Liver (tissue), 9 donors: Measurements from ENCODE around the gene CYP8B1. TPM values are rescaled to one million over a fixed set of nuclear protein-coding genes. Genes with fewer than 3 reads are reported as not detected.

ENCODE experiments used
- DNase-seq: peaks from one replicate; pipeline ENCODE4 v3.0.0-alpha.2; 2017; ENCODE audit warnings: low spot score
- H3K27ac ChIP-seq, 2 donors: one replicate each; pipeline ENCODE4 v1.7.0; 2013; ENCODE audit warnings: inconsistent platforms in 2 of 2, low read length in 2 of 2, control low read depth in 1 of 2, low read depth in 1 of 2, mild to moderate bottlenecking in 1 of 2
- H3K27me3 ChIP-seq, 4 donors: one replicate each; pipeline versions ENCODE4 v1.6.1 to v1.7.0; 2013; ENCODE audit warnings: low read length in 3 of 4, inconsistent platforms in 1 of 4, mild to moderate bottlenecking in 1 of 4, moderate library complexity in 1 of 4; ENCODE audit not compliant: control insufficient read depth in 4 of 4, insufficient read depth in 4 of 4
- H3K36me3 ChIP-seq, 4 donors: one replicate each; pipeline versions ENCODE4 v1.6.1 to v1.7.0; 2013; ENCODE audit warnings: low read length in 3 of 4, mild to moderate bottlenecking in 3 of 4, low read depth in 1 of 4, moderate library complexity in 1 of 4; ENCODE audit not compliant: control insufficient read depth in 4 of 4, insufficient read depth in 3 of 4
- H3K4me1 ChIP-seq, 4 donors: one replicate each; pipeline versions ENCODE4 v1.6.1 to v1.7.0; 2013; ENCODE audit warnings: low read length in 3 of 4, mild to moderate bottlenecking in 3 of 4, moderate library complexity in 1 of 4; ENCODE audit not compliant: control insufficient read depth in 4 of 4, insufficient read depth in 4 of 4
- H3K4me3 ChIP-seq, 3 donors: one replicate each; pipeline versions ENCODE4 v1.6.1 to v1.7.0; 2013; ENCODE audit warnings: low read length in 3 of 3, control low read depth in 1 of 3, low read depth in 1 of 3, mild to moderate bottlenecking in 1 of 3
- H3K9ac ChIP-seq, 2 donors: one replicate each; pipeline ENCODE4 v1.7.0; 2013; ENCODE audit warnings: low read length in 2 of 2, mild to moderate bottlenecking in 2 of 2, moderate library complexity in 2 of 2, control low read depth in 1 of 2, low read depth in 1 of 2
- H3K9me3 ChIP-seq, 4 donors: one replicate each; pipeline versions ENCODE4 v1.6.1 to v1.7.0; 2013; ENCODE audit warnings: low read length in 3 of 4; ENCODE audit not compliant: control insufficient read depth in 4 of 4
- EGR1 ChIP-seq, 2 donors: IDR thresholded peaks; 2 replicates each; pipeline ENCODE4 v1.6.1; 2016 to 2018; ENCODE audit warnings: antibody characterized with exemption in 2 of 2, low read depth in 2 of 2
- GABPA ChIP-seq, 2 donors: IDR thresholded peaks in 1 of 2; conservative IDR thresholded peaks in 1 of 2; 2 replicates each; pipeline ENCODE4 v1.6.1; 2016; ENCODE audit warnings: antibody characterized with exemption in 2 of 2, mild to moderate bottlenecking in 1 of 2, moderate library complexity in 1 of 2
- HNF4A ChIP-seq, 2 donors: conservative IDR thresholded peaks; 2 replicates each; pipeline ENCODE4 v1.6.1; 2016; ENCODE audit warnings: antibody characterized with exemption in 2 of 2, mild to moderate bottlenecking in 2 of 2
- JUND ChIP-seq, 2 donors: IDR thresholded peaks; 2 replicates each; pipeline ENCODE4 v1.6.1; 2016; ENCODE audit warnings: antibody characterized with exemption in 2 of 2
- NR2F2 ChIP-seq: IDR thresholded peaks from 2 replicates; pipeline ENCODE4 v1.6.1; 2016; ENCODE audit warnings: antibody characterized with exemption
- RAD21 ChIP-seq, 2 donors: IDR thresholded peaks; 2 replicates each; pipeline ENCODE4 v1.6.1; 2016; ENCODE audit warnings: antibody characterized with exemption in 2 of 2, mild to moderate bottlenecking in 2 of 2
- RXRA ChIP-seq, 2 donors: IDR thresholded peaks; 2 replicates each; pipeline ENCODE4 v1.6.1; 2017 to 2018; ENCODE audit warnings: antibody characterized with exemption in 2 of 2, mild to moderate bottlenecking in 1 of 2
- SP1 ChIP-seq: IDR thresholded peaks from 2 replicates; pipeline ENCODE4 v1.6.1; 2018; ENCODE audit warnings: antibody characterized with exemption, mild to moderate bottlenecking
- TAF1 ChIP-seq: conservative IDR thresholded peaks from 2 replicates; pipeline ENCODE4 v1.6.1; 2016; ENCODE audit warnings: antibody characterized with exemption, mild to moderate bottlenecking
- YY1 ChIP-seq: IDR thresholded peaks from 2 replicates; pipeline ENCODE4 v1.6.1; 2016; ENCODE audit warnings: antibody characterized with exemption, mild to moderate bottlenecking
- WGBS: extraction: QIAGEN DNeasy Blood & Tissue Kit; methylation state at CpG from one replicate; pipeline ENCODE4 v1.1.7; 2013; 5-methylcytosine and 5-hydroxymethylcytosine counted together
- polyA plus RNA-seq, 2 donors: library from polyadenylated mRNA; stranded (reverse) in 1 of 2; unstranded in 1 of 2; fragments of 200-250 nt in 1 of 2; fragments of >200 nt in 1 of 2; fragmentation: Nextera tagmentation in 1 of 2; extraction: Ambion mirVana in 1 of 2; gene quantifications; one replicate each; pipeline versions ENCODE4 v1.2.1 to v1.2.3, GENCODE V29; 2013 to 2015
- total RNA-seq, 2 donors: library from RNA; depleted of rRNA; stranded (reverse); fragments of >200 nt; gene quantifications; one replicate each; pipeline ENCODE4 v1.2.3, GENCODE V29; 2014
- TF ChIP-seq, protein P1 (sequence below): IDR thresholded peaks from 2 replicates; pipeline ENCODE4 v1.6.1; 2016; ENCODE audit warnings: antibody characterized with exemption
- TF ChIP-seq, protein P2 (sequence below): fragments of 150-350 bp; IDR thresholded peaks from 2 replicates; pipeline ENCODE4 v1.5.1; 2017; ENCODE audit warnings: improper control_type of control experiment, low read depth, low read length; ENCODE audit not compliant: missing input control
- TF ChIP-seq, protein P3 (sequence below): IDR thresholded peaks from 2 replicates; pipeline ENCODE4 v1.6.1; 2016; ENCODE audit warnings: antibody characterized with exemption, mild to moderate bottlenecking
- TF ChIP-seq, protein P4 (sequence below): IDR thresholded peaks from 2 replicates; pipeline ENCODE4 v1.6.1; 2016; ENCODE audit warnings: antibody characterized with exemption
- donor health status: healthy.
- donor health status: healthy.
- donor health status: healthy.
- donor health status: healthy.
- donor health status: healthy.

Gene CYP8B1
- total and polyA plus RNA-seq, 4 donors = 21.2 to 490 (median 223) TPM

DNA sequence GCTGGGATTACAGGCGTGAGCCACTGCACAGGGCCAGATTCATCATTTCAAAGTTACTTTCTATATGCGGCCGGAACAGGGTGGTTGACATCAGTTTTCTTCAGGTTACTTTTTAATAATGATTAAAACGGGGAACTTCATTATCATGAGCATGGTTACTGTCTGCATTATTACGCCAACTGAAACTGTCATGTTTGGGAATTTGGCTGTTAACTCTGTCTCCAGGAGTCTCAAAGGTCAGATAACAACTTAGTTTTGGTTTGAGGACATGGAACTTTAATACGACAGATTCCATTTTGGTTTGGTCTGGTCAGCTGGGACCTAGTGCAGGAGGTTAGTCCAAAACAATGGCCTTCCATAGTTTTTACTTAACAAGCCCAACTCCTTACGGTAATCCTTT, 8.5 kb downstream of the CYP8B1 start:
- Histone ChIP-seq H3K4me3 (no peak overlapping the region), H3K27me3 (no peaks in the 10 kb centered on the region), H3K9ac (no peak overlapping the region), H3K4me1 (peaks cover 2 to 33% (median 23%) of the 10 kb centered on the region in 4 donors), H3K36me3 (no peaks in the 10 kb centered on the region), H3K9me3 (no peaks in the 10 kb centered on the region), H3K27ac (peak overlapping the region; percentile 65 to 76)
- 56% methylated on average over 7 of the region's 7 CpGs for WGBS
- no peak for DNase-seq
- TF ChIP-seq, protein P1, sequence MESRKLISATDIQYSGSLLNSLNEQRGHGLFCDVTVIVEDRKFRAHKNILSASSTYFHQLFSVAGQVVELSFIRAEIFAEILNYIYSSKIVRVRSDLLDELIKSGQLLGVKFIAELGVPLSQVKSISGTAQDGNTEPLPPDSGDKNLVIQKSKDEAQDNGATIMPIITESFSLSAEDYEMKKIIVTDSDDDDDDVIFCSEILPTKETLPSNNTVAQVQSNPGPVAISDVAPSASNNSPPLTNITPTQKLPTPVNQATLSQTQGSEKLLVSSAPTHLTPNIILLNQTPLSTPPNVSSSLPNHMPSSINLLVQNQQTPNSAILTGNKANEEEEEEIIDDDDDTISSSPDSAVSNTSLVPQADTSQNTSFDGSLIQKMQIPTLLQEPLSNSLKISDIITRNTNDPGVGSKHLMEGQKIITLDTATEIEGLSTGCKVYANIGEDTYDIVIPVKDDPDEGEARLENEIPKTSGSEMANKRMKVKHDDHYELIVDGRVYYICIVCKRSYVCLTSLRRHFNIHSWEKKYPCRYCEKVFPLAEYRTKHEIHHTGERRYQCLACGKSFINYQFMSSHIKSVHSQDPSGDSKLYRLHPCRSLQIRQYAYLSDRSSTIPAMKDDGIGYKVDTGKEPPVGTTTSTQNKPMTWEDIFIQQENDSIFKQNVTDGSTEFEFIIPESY = no peak
- TF ChIP-seq SP1 = peak; percentile 56
- TF ChIP-seq NR2F2 = no peak
- peak; percentile 41 for TF ChIP-seq YY1
- peak; percentile 33 to 34 for TF ChIP-seq RXRA (IDR thresholded peaks at IDR 0.05)
- peak; percentile 37 to 46 for TF ChIP-seq HNF4A (conservative IDR thresholded peaks at IDR 0.05)

DNA sequence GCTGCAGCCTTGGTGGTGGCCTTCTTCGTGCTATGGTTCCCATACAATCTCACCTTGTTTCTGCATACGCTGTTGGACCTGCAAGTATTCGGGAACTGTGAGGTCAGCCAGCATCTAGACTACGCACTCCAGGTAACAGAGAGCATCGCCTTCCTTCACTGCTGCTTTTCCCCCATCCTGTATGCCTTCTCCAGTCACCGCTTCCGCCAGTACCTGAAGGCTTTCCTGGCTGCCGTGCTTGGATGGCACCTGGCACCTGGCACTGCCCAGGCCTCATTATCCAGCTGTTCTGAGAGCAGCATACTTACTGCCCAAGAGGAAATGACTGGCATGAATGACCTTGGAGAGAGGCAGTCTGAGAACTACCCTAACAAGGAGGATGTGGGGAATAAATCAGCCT, 10.4 kb downstream of the CYP8B1 start:
- Histone ChIP-seq H3K27me3 (no peaks in the 10 kb centered on the region), H3K9me3 (no peaks in the 10 kb centered on the region), H3K36me3 (no peaks in the 10 kb centered on the region), H3K27ac (no peak overlapping the region), H3K9ac (no peak overlapping the region), H3K4me3 (no peak overlapping the region), H3K4me1 (peaks cover 2 to 22% (median 11%) of the 10 kb centered on the region in 4 donors)
- 97% methylated on average over 8 of the region's 8 CpGs for WGBS
- no peak for DNase-seq
- TF ChIP-seq, protein P1 = no peak
- TF ChIP-seq RXRA (IDR thresholded peaks at IDR 0.05) (no peak), TAF1 (no peak), JUND (IDR thresholded peaks at IDR 0.05) (no peak), GABPA (IDR thresholded peaks at IDR 0.05 in 1 of 2, conservative IDR thresholded peaks at IDR 0.05 in 1 of 2) (no peak), EGR1 (IDR thresholded peaks at IDR 0.05; ENCODE audit: low read depth in 2 of 2) (no peak), YY1 (no peak), SP1 (no peak), RAD21 (IDR thresholded peaks at IDR 0.05) (no peak), HNF4A (conservative IDR thresholded peaks at IDR 0.05) (no peak), NR2F2 (no peak)
- TF ChIP-seq, protein P2, sequence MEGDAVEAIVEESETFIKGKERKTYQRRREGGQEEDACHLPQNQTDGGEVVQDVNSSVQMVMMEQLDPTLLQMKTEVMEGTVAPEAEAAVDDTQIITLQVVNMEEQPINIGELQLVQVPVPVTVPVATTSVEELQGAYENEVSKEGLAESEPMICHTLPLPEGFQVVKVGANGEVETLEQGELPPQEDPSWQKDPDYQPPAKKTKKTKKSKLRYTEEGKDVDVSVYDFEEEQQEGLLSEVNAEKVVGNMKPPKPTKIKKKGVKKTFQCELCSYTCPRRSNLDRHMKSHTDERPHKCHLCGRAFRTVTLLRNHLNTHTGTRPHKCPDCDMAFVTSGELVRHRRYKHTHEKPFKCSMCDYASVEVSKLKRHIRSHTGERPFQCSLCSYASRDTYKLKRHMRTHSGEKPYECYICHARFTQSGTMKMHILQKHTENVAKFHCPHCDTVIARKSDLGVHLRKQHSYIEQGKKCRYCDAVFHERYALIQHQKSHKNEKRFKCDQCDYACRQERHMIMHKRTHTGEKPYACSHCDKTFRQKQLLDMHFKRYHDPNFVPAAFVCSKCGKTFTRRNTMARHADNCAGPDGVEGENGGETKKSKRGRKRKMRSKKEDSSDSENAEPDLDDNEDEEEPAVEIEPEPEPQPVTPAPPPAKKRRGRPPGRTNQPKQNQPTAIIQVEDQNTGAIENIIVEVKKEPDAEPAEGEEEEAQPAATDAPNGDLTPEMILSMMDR = no peak
- TF ChIP-seq, protein P3, sequence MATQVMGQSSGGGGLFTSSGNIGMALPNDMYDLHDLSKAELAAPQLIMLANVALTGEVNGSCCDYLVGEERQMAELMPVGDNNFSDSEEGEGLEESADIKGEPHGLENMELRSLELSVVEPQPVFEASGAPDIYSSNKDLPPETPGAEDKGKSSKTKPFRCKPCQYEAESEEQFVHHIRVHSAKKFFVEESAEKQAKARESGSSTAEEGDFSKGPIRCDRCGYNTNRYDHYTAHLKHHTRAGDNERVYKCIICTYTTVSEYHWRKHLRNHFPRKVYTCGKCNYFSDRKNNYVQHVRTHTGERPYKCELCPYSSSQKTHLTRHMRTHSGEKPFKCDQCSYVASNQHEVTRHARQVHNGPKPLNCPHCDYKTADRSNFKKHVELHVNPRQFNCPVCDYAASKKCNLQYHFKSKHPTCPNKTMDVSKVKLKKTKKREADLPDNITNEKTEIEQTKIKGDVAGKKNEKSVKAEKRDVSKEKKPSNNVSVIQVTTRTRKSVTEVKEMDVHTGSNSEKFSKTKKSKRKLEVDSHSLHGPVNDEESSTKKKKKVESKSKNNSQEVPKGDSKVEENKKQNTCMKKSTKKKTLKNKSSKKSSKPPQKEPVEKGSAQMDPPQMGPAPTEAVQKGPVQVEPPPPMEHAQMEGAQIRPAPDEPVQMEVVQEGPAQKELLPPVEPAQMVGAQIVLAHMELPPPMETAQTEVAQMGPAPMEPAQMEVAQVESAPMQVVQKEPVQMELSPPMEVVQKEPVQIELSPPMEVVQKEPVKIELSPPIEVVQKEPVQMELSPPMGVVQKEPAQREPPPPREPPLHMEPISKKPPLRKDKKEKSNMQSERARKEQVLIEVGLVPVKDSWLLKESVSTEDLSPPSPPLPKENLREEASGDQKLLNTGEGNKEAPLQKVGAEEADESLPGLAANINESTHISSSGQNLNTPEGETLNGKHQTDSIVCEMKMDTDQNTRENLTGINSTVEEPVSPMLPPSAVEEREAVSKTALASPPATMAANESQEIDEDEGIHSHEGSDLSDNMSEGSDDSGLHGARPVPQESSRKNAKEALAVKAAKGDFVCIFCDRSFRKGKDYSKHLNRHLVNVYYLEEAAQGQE = no peak
- TF ChIP-seq, protein P4, sequence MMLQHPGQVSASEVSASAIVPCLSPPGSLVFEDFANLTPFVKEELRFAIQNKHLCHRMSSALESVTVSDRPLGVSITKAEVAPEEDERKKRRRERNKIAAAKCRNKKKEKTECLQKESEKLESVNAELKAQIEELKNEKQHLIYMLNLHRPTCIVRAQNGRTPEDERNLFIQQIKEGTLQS = no peak
